ENCODE measurements around the gene CLASP1. TPM values are rescaled to one million over a fixed set of nuclear protein-coding genes. Genes with fewer than 3 reads are reported as not detected.
A peak's percentile ranks its signal among the peaks of the same experiment; 100 is the strongest.
"Not testable (repeated sequence)": the region's sequence is repeated elsewhere in the genome, so short reads cannot be mapped to it uniquely, and the experiment has no call there.

CLASP1 gene
- total RNA-seq (18.4 TPM), polyA plus RNA-seq (11.6 TPM)
- long read RNA-seq, donor 1 = 0 reads
- long read RNA-seq, donor 2, partial matches to known transcripts = 15 of 15 reads
- long read RNA-seq, donor 2, other reads (novel, unspliced or antisense) = 0 of 15 reads
- long read RNA-seq, donor 3 = 0 reads
- long read RNA-seq, donor 4, partial matches to known transcripts = 5 of 5 reads
- long read RNA-seq, donor 4, other reads (novel, unspliced or antisense) = 0 of 5 reads
- long read RNA-seq, donor 5 = 0 reads
- long read RNA-seq, donor 6, partial matches to known transcripts = 11 of 11 reads
- long read RNA-seq, donor 6, other reads (novel, unspliced or antisense) = 0 of 11 reads
- long read RNA-seq, donor 7, partial matches to known transcripts = 7 of 7 reads
- long read RNA-seq, donor 7, other reads (novel, unspliced or antisense) = 0 of 7 reads
- long read RNA-seq, donor 8 = 0 reads
- long read RNA-seq, donor 9 = 0 reads
- long read RNA-seq, donor 10, partial matches to known transcripts = 11 of 46 reads
- long read RNA-seq, donor 10, other reads (novel, unspliced or antisense) = 35 of 46 reads

- H3K27me3 ChIP-seq (ENCODE audit: control insufficient read depth in 2 of 2, insufficient read depth in 1 of 2, low read length in 1 of 2) = no peaks in the 10 kb centered on the region
- peak within 1 kb of the TSS; percentile 94 to 100 for H3K27ac ChIP-seq (ENCODE audit: low read depth in 1 of 2, low read length in 1 of 2)
- peak in 2 of 9 donors; percentile 51 to 52 for DNase-seq (ENCODE audit: low read depth in 6 of 9, low spot score in 9 of 9)
- WGBS = under 1% methylated on average over 36 of the region's 36 CpGs
- no peaks in the 10 kb centered on the region for H3K36me3 ChIP-seq (ENCODE audit: control insufficient read depth in 2 of 2, insufficient read depth in 2 of 2, low read length in 1 of 2)
- H3K4me3 ChIP-seq (ENCODE audit: low read length in 2 of 2) = peak within 1 kb of the TSS; percentile 90 to 97
- H3K9me3 ChIP-seq (ENCODE audit: control insufficient read depth in 2 of 2, insufficient read depth in 1 of 2, low read length in 1 of 2) = peaks cover 0 to 4% of the 10 kb centered on the region in 2 donors
- H3K4me1 ChIP-seq (ENCODE audit: control insufficient read depth in 2 of 2, insufficient read depth in 2 of 2, low read length in 2 of 2) = peaks cover 13 to 18% of the 10 kb centered on the region in 2 donors
Measured at GRCh38 chr2:121649149-121649595, at the start of gene CLASP1. CLASP1 (minus strand) TSS chr2:121649462; CDS start chr2:121605895, 43,567 bp downstream.

- Histone ChIP-seq H3K4me1 (ENCODE audit: control insufficient read depth in 2 of 2, insufficient read depth in 2 of 2, low read length in 2 of 2) (peaks cover 0 to 23% of the 10 kb centered on the region in 2 donors), H3K27me3 (ENCODE audit: control insufficient read depth in 2 of 2, insufficient read depth in 1 of 2, low read length in 1 of 2) (no peaks in the 10 kb centered on the region), H3K27ac (ENCODE audit: low read depth in 1 of 2, low read length in 1 of 2) (no peak overlapping the region), H3K36me3 (ENCODE audit: control insufficient read depth in 2 of 2, insufficient read depth in 2 of 2, low read length in 1 of 2) (no peaks in the 10 kb centered on the region), H3K4me3 (ENCODE audit: low read length in 2 of 2) (no peak overlapping the region), H3K9me3 (ENCODE audit: control insufficient read depth in 2 of 2, insufficient read depth in 1 of 2, low read length in 1 of 2) (no peaks in the 10 kb centered on the region)
- WGBS = 97% methylated on average over 11 of the region's 11 CpGs
- DNase-seq (ENCODE audit: low read depth in 6 of 9, low spot score in 9 of 9) = no peak
Measured at GRCh38 chr2:121698318-121698930, 49.2 kb upstream of the CLASP1 start.

- WGBS = 68% methylated on average over 4 of the region's 4 CpGs
- DNase-seq (ENCODE audit: low read depth in 6 of 9, low spot score in 9 of 9) = no peak
- Histone ChIP-seq H3K27ac (ENCODE audit: low read depth in 1 of 2, low read length in 1 of 2) (no peak overlapping the region), H3K27me3 (ENCODE audit: control insufficient read depth in 2 of 2, insufficient read depth in 1 of 2, low read length in 1 of 2) (no peaks in the 10 kb centered on the region), H3K36me3 (ENCODE audit: control insufficient read depth in 2 of 2, insufficient read depth in 2 of 2, low read length in 1 of 2) (no peaks in the 10 kb centered on the region), H3K4me3 (ENCODE audit: low read length in 2 of 2) (no peak overlapping the region), H3K4me1 (ENCODE audit: control insufficient read depth in 2 of 2, insufficient read depth in 2 of 2, low read length in 2 of 2) (peaks cover 0 to 23% of the 10 kb centered on the region in 2 donors), H3K9me3 (ENCODE audit: control insufficient read depth in 2 of 2, insufficient read depth in 1 of 2, low read length in 1 of 2) (no peaks in the 10 kb centered on the region)
Measured at GRCh38 chr2:121697108-121697631, 47.9 kb upstream of the CLASP1 start.

- Histone ChIP-seq H3K4me1 (ENCODE audit: control insufficient read depth in 2 of 2, insufficient read depth in 2 of 2, low read length in 2 of 2) (peaks cover 0 to 23% of the 10 kb centered on the region in 2 donors), H3K9me3 (ENCODE audit: control insufficient read depth in 2 of 2, insufficient read depth in 1 of 2, low read length in 1 of 2) (no peaks in the 10 kb centered on the region), H3K27ac (ENCODE audit: low read depth in 1 of 2, low read length in 1 of 2) (no peak overlapping the region), H3K36me3 (ENCODE audit: control insufficient read depth in 2 of 2, insufficient read depth in 2 of 2, low read length in 1 of 2) (no peaks in the 10 kb centered on the region), H3K27me3 (ENCODE audit: control insufficient read depth in 2 of 2, insufficient read depth in 1 of 2, low read length in 1 of 2) (no peaks in the 10 kb centered on the region), H3K4me3 (ENCODE audit: low read length in 2 of 2) (no peak overlapping the region)
- 97% methylated on average over 7 of the region's 7 CpGs for WGBS
- DNase-seq (ENCODE audit: low read depth in 6 of 9, low spot score in 9 of 9) = no peak
Measured at GRCh38 chr2:121696410-121696930, 47.2 kb upstream of the CLASP1 start.

GRCh38 chr2:121695171-121695451 is 45.8 kb upstream of the CLASP1 start:
- no peak for DNase-seq (ENCODE audit: low read depth in 6 of 9, low spot score in 9 of 9)
- WGBS = 88% methylated on average over 2 of the region's 2 CpGs
- no peaks in the 10 kb centered on the region for H3K27me3 ChIP-seq (ENCODE audit: control insufficient read depth in 2 of 2, insufficient read depth in 1 of 2, low read length in 1 of 2)
- H3K9me3 ChIP-seq (ENCODE audit: control insufficient read depth in 2 of 2, insufficient read depth in 1 of 2, low read length in 1 of 2) = peaks cover 0 to 2% of the 10 kb centered on the region in 2 donors
- peaks cover 0 to 11% of the 10 kb centered on the region in 2 donors for H3K4me1 ChIP-seq (ENCODE audit: control insufficient read depth in 2 of 2, insufficient read depth in 2 of 2, low read length in 2 of 2)
- H3K27ac ChIP-seq (ENCODE audit: low read depth in 1 of 2, low read length in 1 of 2) = no peak overlapping the region
- H3K36me3 ChIP-seq (ENCODE audit: control insufficient read depth in 2 of 2, insufficient read depth in 2 of 2, low read length in 1 of 2) = no peaks in the 10 kb centered on the region
- no peak overlapping the region for H3K4me3 ChIP-seq (ENCODE audit: low read length in 2 of 2)

- H3K36me3 ChIP-seq (ENCODE audit: control insufficient read depth in 2 of 2, insufficient read depth in 2 of 2, low read length in 1 of 2) = no peaks in the 10 kb centered on the region
- H3K27ac ChIP-seq (ENCODE audit: low read depth in 1 of 2, low read length in 1 of 2) = no peak overlapping the region
- H3K27me3 ChIP-seq (ENCODE audit: control insufficient read depth in 2 of 2, insufficient read depth in 1 of 2, low read length in 1 of 2) = no peaks in the 10 kb centered on the region
- DNase-seq (ENCODE audit: low read depth in 6 of 9, low spot score in 9 of 9) = no peak
- H3K4me3 ChIP-seq (ENCODE audit: low read length in 2 of 2) = no peak overlapping the region
- peaks cover 0 to 4% of the 10 kb centered on the region in 2 donors for H3K9me3 ChIP-seq (ENCODE audit: control insufficient read depth in 2 of 2, insufficient read depth in 1 of 2, low read length in 1 of 2)
- H3K4me1 ChIP-seq (ENCODE audit: control insufficient read depth in 2 of 2, insufficient read depth in 2 of 2, low read length in 2 of 2) = peaks cover 0 to 6% of the 10 kb centered on the region in 2 donors
- WGBS = 90% methylated on average over 6 of the region's 6 CpGs
Measured at GRCh38 chr2:121694398-121695170, 45.3 kb upstream of the CLASP1 start.

DNA sequence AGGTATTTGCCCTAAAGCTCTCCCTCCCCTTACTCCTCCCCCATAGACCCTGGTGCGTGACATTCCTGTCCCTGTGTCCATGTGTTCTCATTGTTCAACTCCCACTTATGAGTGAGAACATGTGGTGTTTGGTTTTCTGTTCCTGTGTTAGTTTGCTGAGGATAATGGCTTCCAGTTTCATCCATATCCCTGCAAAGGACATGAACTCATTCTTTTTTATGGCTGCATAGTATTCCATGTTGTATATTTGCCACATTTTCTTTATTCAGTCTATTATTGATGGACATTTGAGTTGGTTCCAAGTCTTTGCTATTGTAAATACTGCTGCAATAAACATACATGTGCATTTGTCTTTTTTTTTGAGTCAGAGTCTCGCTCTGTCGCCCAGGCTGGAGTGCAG is 41.3 kb upstream of the CLASP1 start:
- not testable (repeated sequence) for DNase-seq (ENCODE audit: low read depth in 6 of 9, low spot score in 9 of 9); H3K27me3 ChIP-seq (ENCODE audit: control insufficient read depth in 2 of 2, insufficient read depth in 1 of 2, low read length in 1 of 2); H3K27ac ChIP-seq (ENCODE audit: low read depth in 1 of 2, low read length in 1 of 2); H3K4me1 ChIP-seq (ENCODE audit: control insufficient read depth in 2 of 2, insufficient read depth in 2 of 2, low read length in 2 of 2); H3K36me3 ChIP-seq (ENCODE audit: control insufficient read depth in 2 of 2, insufficient read depth in 2 of 2, low read length in 1 of 2); H3K4me3 ChIP-seq (ENCODE audit: low read length in 2 of 2); H3K9me3 ChIP-seq (ENCODE audit: control insufficient read depth in 2 of 2, insufficient read depth in 1 of 2, low read length in 1 of 2)
- WGBS = 98% methylated on average over 3 of the region's 3 CpGs

- Histone ChIP-seq H3K27ac (ENCODE audit: low read depth in 1 of 2, low read length in 1 of 2) (no peak overlapping the region), H3K36me3 (ENCODE audit: control insufficient read depth in 2 of 2, insufficient read depth in 2 of 2, low read length in 1 of 2) (no peaks in the 10 kb centered on the region), H3K9me3 (ENCODE audit: control insufficient read depth in 2 of 2, insufficient read depth in 1 of 2, low read length in 1 of 2) (peaks cover 0 to 4% of the 10 kb centered on the region in 2 donors), H3K27me3 (ENCODE audit: control insufficient read depth in 2 of 2, insufficient read depth in 1 of 2, low read length in 1 of 2) (no peaks in the 10 kb centered on the region), H3K4me1 (ENCODE audit: control insufficient read depth in 2 of 2, insufficient read depth in 2 of 2, low read length in 2 of 2) (no peaks in the 10 kb centered on the region), H3K4me3 (ENCODE audit: low read length in 2 of 2) (no peak overlapping the region)
- no peak for DNase-seq (ENCODE audit: low read depth in 6 of 9, low spot score in 9 of 9)
- WGBS = 96% methylated on average over 6 of the region's 6 CpGs
Measured at GRCh38 chr2:121690095-121690494, 40.8 kb upstream of the CLASP1 start.

All from thymus (tissue), 14 donors.